ENCODE results near the gene MCUB. TPM values are rescaled to one million over a fixed set of nuclear protein-coding genes. Genes with fewer than 3 reads are reported as not detected.
"Not testable (repeated sequence)": the region's sequence is repeated elsewhere in the genome, so short reads cannot be mapped to it uniquely, and the experiment has no call there.

MCUB gene
- 14.1 and 35.6 TPM in 2 replicates for polyA plus RNA-seq (2014; cell fraction: cytosol; rRNA removed)
- 23.6 and 39.3 TPM in 2 replicates for polyA plus RNA-seq (2014; cell fraction: nucleus; rRNA removed)

- peak; percentile 88 for DNase-seq (ENCODE audit: low spot score)
Measured at GRCh38 chr4:109559983-109560686, at the start of gene MCUB. MCUB (plus strand) TSS chr4:109560246; CDS start chr4:109560338, 92 bp downstream.

- DNase-seq (ENCODE audit: low spot score) = no peak
Measured at GRCh38 chr4:109510687-109511086, 49.4 kb upstream of the MCUB start.

GRCh38 chr4:109511414-109511813 lies 48.6 kb upstream of the MCUB start:
- DNase-seq (ENCODE audit: low spot score) = no peak

GRCh38 chr4:109513368-109513767 lies 46.7 kb upstream of the MCUB start:
- not testable (repeated sequence) for DNase-seq (ENCODE audit: low spot score)

- no peak for DNase-seq (ENCODE audit: low spot score)
Measured at GRCh38 chr4:109532182-109532581, 27.9 kb upstream of the MCUB start.

GRCh38 chr4:109545401-109545800 lies 14.6 kb upstream of the MCUB start:
- no peak for DNase-seq (ENCODE audit: low spot score)

- DNase-seq (ENCODE audit: low spot score) = no peak
Measured at GRCh38 chr4:109547394-109547793, 12.7 kb upstream of the MCUB start.

- no peak for DNase-seq (ENCODE audit: low spot score)
Measured at GRCh38 chr4:109548655-109549054, 11.4 kb upstream of the MCUB start.

GRCh38 chr4:109552237-109552636 lies 7.8 kb upstream of the MCUB start:
- no peak for DNase-seq (ENCODE audit: low spot score)

GRCh38 chr4:109553130-109553529 lies 6.9 kb upstream of the MCUB start:
- DNase-seq (ENCODE audit: low spot score) = no peak

GRCh38 chr4:109554971-109555370 lies 5.1 kb upstream of the MCUB start:
- DNase-seq (ENCODE audit: low spot score) = no peak

GRCh38 chr4:109557433-109557832 lies 2.6 kb upstream of the MCUB start:
- DNase-seq (ENCODE audit: low spot score) = no peak

- DNase-seq (ENCODE audit: low spot score) = not testable (repeated sequence)
Measured at GRCh38 chr4:109558095-109558494, 2.0 kb upstream of the MCUB start.

- DNase-seq (ENCODE audit: low spot score) = no peak
Measured at GRCh38 chr4:109559625-109559982, 442 bp upstream of the MCUB start.

GRCh38 chr4:109560687-109561461 lies 828 bp downstream of the MCUB start:
- peak; percentile 27 for DNase-seq (ENCODE audit: low spot score)

- DNase-seq (ENCODE audit: low spot score) = no peak
Measured at GRCh38 chr4:109562457-109563239, 2.6 kb downstream of the MCUB start.

- no peak for DNase-seq (ENCODE audit: low spot score)
Measured at GRCh38 chr4:109571494-109571893, 11.4 kb downstream of the MCUB start.

- no peak for DNase-seq (ENCODE audit: low spot score)
Measured at GRCh38 chr4:109572154-109572553, 12.1 kb downstream of the MCUB start.

GRCh38 chr4:109574443-109574850 lies 14.4 kb downstream of the MCUB start:
- DNase-seq (ENCODE audit: low spot score) = no peak

GRCh38 chr4:109574931-109575804 lies 15.1 kb downstream of the MCUB start:
- DNase-seq (ENCODE audit: low spot score) = peak; percentile 19

- DNase-seq (ENCODE audit: low spot score) = no peak
Measured at GRCh38 chr4:109576462-109576861, 16.4 kb downstream of the MCUB start.

Data from SK-N-DZ (cell line).